Thoracic aorta (tissue), 2 donors: ENCODE data around the gene WDR27. TPM values are rescaled to one million over a fixed set of nuclear protein-coding genes. Genes with fewer than 3 reads are reported as not detected.

ENCODE experiments used
- ATAC-seq: fragments of 150-250 bp; one replicate; pipeline ENCODE4 v1.8.0; 2017; ENCODE audit warnings: low read depth; ENCODE audit not compliant: insufficient number of reproducible peaks, low FRiP score
- DNase-seq: peaks from one replicate; pipeline ENCODE4 v3.0.0-alpha.2; 2020; ENCODE audit warnings: low spot score
- H3K27ac ChIP-seq, 2 donors: fragments of 200-600 bp; sonication (generic); 1 replicate in 1 of 2; 2 replicates in 1 of 2; pipeline ENCODE4 v1.5.1; 2016; ENCODE audit warnings: mild to moderate bottlenecking in 2 of 2, moderate library complexity in 2 of 2
- H3K27me3 ChIP-seq: fragments of 200-600 bp; sonication (generic); replicated peaks from 2 replicates; pipeline ENCODE4 v1.6.0; 2016; ENCODE audit warnings: mild to moderate bottlenecking; ENCODE audit not compliant: insufficient read depth
- H3K36me3 ChIP-seq: fragments of 200-600 bp; sonication (generic); one replicate; pipeline ENCODE4 v1.5.1; 2016
- H3K4me1 ChIP-seq, 2 donors: fragments of 200-600 bp; sonication (generic); 1 replicate in 1 of 2; 2 replicates in 1 of 2; pipeline versions ENCODE4 v1.5.1 to v1.6.0; 2016; ENCODE audit warnings: low read depth in 2 of 2, mild to moderate bottlenecking in 1 of 2; ENCODE audit not compliant: control insufficient read depth in 1 of 2
- H3K4me3 ChIP-seq: fragments of 200-600 bp; sonication (generic); 2 replicates; pipeline ENCODE4 v1.5.1; 2016; ENCODE audit warnings: mild to moderate bottlenecking
- H3K9me3 ChIP-seq: fragments of 200-600 bp; sonication (generic); 2 replicates; pipeline ENCODE4 v1.5.1; 2016
- total RNA-seq, 2 donors: library from RNA; depleted of rRNA; stranded (reverse); fragments of >200 nt; gene quantifications; one replicate each; pipeline versions ENCODE4 v1.1.0 to v1.2.3, GENCODE V29; 2016
- TF ChIP-seq, protein P1 (sequence below): fragments of 200-600 bp; sonication (generic); IDR thresholded peaks from one replicate; pipeline ENCODE4 v1.5.1; 2019; ENCODE audit warnings: antibody characterized with exemption

The WDR27 gene
- total RNA-seq, 2 donors from 2014 or later: 22.5 to 48.2 TPM

- Histone ChIP-seq H3K36me3 (no peaks in the 10 kb centered on the region), H3K27ac (no peak overlapping the region), H3K4me1 (peaks cover 0 to 2% of the 10 kb centered on the region in 2 donors), H3K4me3 (no peak overlapping the region), H3K9me3 (peaks cover 4% of the 10 kb centered on the region), H3K27me3 (no peaks in the 10 kb centered on the region)
- ATAC-seq: no peak
- TF ChIP-seq, protein P1, sequence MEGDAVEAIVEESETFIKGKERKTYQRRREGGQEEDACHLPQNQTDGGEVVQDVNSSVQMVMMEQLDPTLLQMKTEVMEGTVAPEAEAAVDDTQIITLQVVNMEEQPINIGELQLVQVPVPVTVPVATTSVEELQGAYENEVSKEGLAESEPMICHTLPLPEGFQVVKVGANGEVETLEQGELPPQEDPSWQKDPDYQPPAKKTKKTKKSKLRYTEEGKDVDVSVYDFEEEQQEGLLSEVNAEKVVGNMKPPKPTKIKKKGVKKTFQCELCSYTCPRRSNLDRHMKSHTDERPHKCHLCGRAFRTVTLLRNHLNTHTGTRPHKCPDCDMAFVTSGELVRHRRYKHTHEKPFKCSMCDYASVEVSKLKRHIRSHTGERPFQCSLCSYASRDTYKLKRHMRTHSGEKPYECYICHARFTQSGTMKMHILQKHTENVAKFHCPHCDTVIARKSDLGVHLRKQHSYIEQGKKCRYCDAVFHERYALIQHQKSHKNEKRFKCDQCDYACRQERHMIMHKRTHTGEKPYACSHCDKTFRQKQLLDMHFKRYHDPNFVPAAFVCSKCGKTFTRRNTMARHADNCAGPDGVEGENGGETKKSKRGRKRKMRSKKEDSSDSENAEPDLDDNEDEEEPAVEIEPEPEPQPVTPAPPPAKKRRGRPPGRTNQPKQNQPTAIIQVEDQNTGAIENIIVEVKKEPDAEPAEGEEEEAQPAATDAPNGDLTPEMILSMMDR: no peak
- DNase-seq: no peak
Observed at GRCh38 chr6:169416249-169416648, 285.6 kb downstream of the WDR27 start.

DNA sequence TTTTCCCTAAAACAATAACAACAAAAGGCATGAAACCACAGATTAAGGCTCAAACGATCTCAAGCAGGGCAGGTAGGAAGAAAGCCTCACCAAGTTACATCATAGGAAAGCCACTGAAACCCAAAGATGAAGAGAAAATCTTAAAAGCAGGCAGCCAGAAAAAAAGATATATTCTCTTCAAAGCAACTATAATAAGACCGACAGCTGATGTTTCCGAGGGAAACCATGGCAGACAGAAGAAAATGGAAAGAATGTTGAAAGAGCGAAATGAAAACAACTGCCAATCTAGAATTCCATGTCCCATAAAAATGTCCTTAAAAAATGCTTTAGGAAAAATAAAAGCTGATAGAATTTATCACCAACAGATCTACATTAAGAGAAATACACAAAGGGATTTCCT lies 286.6 kb downstream of the WDR27 start:
- Histone ChIP-seq H3K4me3 (no peak overlapping the region), H3K9me3 (peaks cover 4% of the 10 kb centered on the region), H3K27me3 (no peaks in the 10 kb centered on the region), H3K4me1 (peaks cover 0 to 9% of the 10 kb centered on the region in 2 donors), H3K36me3 (no peaks in the 10 kb centered on the region), H3K27ac (no peak overlapping the region)
- ATAC-seq (no peak), DNase-seq (no peak)
- TF ChIP-seq, protein P1: no peak

- DNase-seq (no peak), ATAC-seq (no peak)
- no peaks in the 10 kb centered on the region for H3K27me3 ChIP-seq
Observed at GRCh38 chr6:169411722-169412121, 290.1 kb downstream of the WDR27 start.

DNA sequence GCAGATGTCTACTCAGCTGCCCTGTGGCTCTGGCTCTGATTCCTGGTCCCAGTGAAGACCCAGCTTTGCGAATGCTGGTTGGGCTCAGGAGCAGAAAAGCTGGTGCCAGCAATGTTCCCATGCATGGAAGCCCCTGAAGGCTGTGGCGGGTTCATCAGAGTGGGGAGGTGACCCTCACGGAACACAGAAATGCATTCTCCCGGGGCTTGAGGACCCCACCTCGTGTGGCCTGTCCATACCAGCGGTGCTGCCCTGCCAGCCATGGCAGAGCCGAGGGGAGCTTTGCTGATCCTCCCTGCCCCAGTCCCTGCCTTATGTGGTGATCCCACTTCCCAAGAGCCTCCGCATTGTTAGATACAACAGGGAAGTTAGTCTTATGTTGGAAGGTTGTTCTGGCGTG lies 290.5 kb downstream of the WDR27 start:
- DNase-seq: no peak
- H3K4me1 ChIP-seq: peaks cover 5 to 24% of the 10 kb centered on the region in 2 donors
- H3K36me3 ChIP-seq: no peaks in the 10 kb centered on the region
- peaks cover 4% of the 10 kb centered on the region for H3K9me3 ChIP-seq
- H3K27me3 ChIP-seq: no peaks in the 10 kb centered on the region
- ATAC-seq: no peak
- no peak overlapping the region for H3K27ac ChIP-seq
- H3K4me3 ChIP-seq: no peak overlapping the region
- TF ChIP-seq, protein P1: no peak

More at GRCh38 chr6:169411722-169412121, 290.1 kb downstream of the WDR27 start:
- peaks cover 4% of the 10 kb centered on the region for H3K9me3 ChIP-seq
- no peaks in the 10 kb centered on the region for H3K36me3 ChIP-seq
- H3K27ac ChIP-seq: no peak overlapping the region
- H3K4me1 ChIP-seq: peaks cover 5 to 21% of the 10 kb centered on the region in 2 donors
- TF ChIP-seq, protein P1: no peak
- no peak overlapping the region for H3K4me3 ChIP-seq

GRCh38 chr6:169409742-169410312 lies 292.0 kb downstream of the WDR27 start:
- TF ChIP-seq, protein P1: no peak
- H3K4me3 ChIP-seq: no peak overlapping the region
- DNase-seq (no peak), ATAC-seq (no peak)
- H3K27ac ChIP-seq: no peak overlapping the region
- no peaks in the 10 kb centered on the region for H3K27me3 ChIP-seq
- H3K9me3 ChIP-seq: peaks cover 4% of the 10 kb centered on the region
- H3K4me1 ChIP-seq: peaks cover 5 to 24% of the 10 kb centered on the region in 2 donors
- no peaks in the 10 kb centered on the region for H3K36me3 ChIP-seq
